ENCODE measurements around the gene ANKRD11.

The ANKRD11 gene

GRCh38 chr16:89377453-89377848, 112.9 kb downstream of the ANKRD11 start:
- DNase-seq (ENCODE audit: low spot score) (no peak), ATAC-seq (ENCODE audit: low read depth) (no peak)
- Histone ChIP-seq H3K27ac (ENCODE audit: poor library complexity, severe bottlenecking) (no peak overlapping the region), H3K4me1 (ENCODE audit: insufficient read depth, poor library complexity, severe bottlenecking) (peaks cover 14% of the 10 kb centered on the region), H3K36me3 (ENCODE audit: low read depth) (no peaks in the 10 kb centered on the region; the same call in 1 of the 2 replicates), H3K27me3 (ENCODE audit: insufficient read depth, poor library complexity, severe bottlenecking) (no peaks in the 10 kb centered on the region), H3K9me3 (ENCODE audit: severe bottlenecking) (peaks cover 3% of the 10 kb centered on the region), H3K4me3 (ENCODE audit: severe bottlenecking) (no peak overlapping the region)
- TF ChIP-seq CTCF (IDR thresholded peaks at IDR 0.05; ENCODE audit: poor library complexity, severe bottlenecking): no peak

- Histone ChIP-seq H3K27ac (ENCODE audit: poor library complexity, severe bottlenecking) (no peak overlapping the region), H3K4me3 (ENCODE audit: severe bottlenecking) (no peak overlapping the region), H3K27me3 (ENCODE audit: insufficient read depth, poor library complexity, severe bottlenecking) (no peaks in the 10 kb centered on the region), H3K9me3 (ENCODE audit: severe bottlenecking) (peaks cover 3% of the 10 kb centered on the region), H3K36me3 (ENCODE audit: low read depth) (peaks cover 5% of the 10 kb centered on the region; the same call in 1 of the 2 replicates), H3K4me1 (ENCODE audit: insufficient read depth, poor library complexity, severe bottlenecking) (peaks cover 12% of the 10 kb centered on the region)
- DNase-seq (ENCODE audit: low spot score): no peak
- TF ChIP-seq CTCF (IDR thresholded peaks at IDR 0.05; ENCODE audit: poor library complexity, severe bottlenecking): no peak
- ATAC-seq (ENCODE audit: low read depth): no peak
These were observed 113.4 kb downstream of the ANKRD11 start for GRCh38 chr16:89376812-89377452.

- Histone ChIP-seq H3K27ac (ENCODE audit: poor library complexity, severe bottlenecking) (no peak overlapping the region), H3K9me3 (ENCODE audit: severe bottlenecking) (peaks cover 3% of the 10 kb centered on the region), H3K27me3 (ENCODE audit: insufficient read depth, poor library complexity, severe bottlenecking) (no peaks in the 10 kb centered on the region), H3K4me3 (ENCODE audit: severe bottlenecking) (no peak overlapping the region), H3K4me1 (ENCODE audit: insufficient read depth, poor library complexity, severe bottlenecking) (peaks cover 16% of the 10 kb centered on the region), H3K36me3 (ENCODE audit: low read depth) (peaks cover 8% of the 10 kb centered on the region; the same call in 1 of the 2 replicates)
- ATAC-seq (ENCODE audit: low read depth) (no peak), DNase-seq (ENCODE audit: low spot score) (no peak)
- no peak for TF ChIP-seq CTCF (IDR thresholded peaks at IDR 0.05; ENCODE audit: poor library complexity, severe bottlenecking)
These were observed 114.7 kb downstream of the ANKRD11 start for GRCh38 chr16:89375686-89376085.

- H3K27ac ChIP-seq (ENCODE audit: poor library complexity, severe bottlenecking): no peak overlapping the region
- H3K27me3 ChIP-seq (ENCODE audit: insufficient read depth, poor library complexity, severe bottlenecking): no peaks in the 10 kb centered on the region
- TF ChIP-seq CTCF (IDR thresholded peaks at IDR 0.05; ENCODE audit: poor library complexity, severe bottlenecking): no peak
- H3K36me3 ChIP-seq (ENCODE audit: low read depth): peaks cover 8% of the 10 kb centered on the region; the same call in 1 of the 2 replicates
- peaks cover 18% of the 10 kb centered on the region for H3K4me1 ChIP-seq (ENCODE audit: insufficient read depth, poor library complexity, severe bottlenecking)
- H3K4me3 ChIP-seq (ENCODE audit: severe bottlenecking): no peak overlapping the region
- ATAC-seq (ENCODE audit: low read depth) (no peak), DNase-seq (ENCODE audit: low spot score) (no peak)
- H3K9me3 ChIP-seq (ENCODE audit: severe bottlenecking): peaks cover 3% of the 10 kb centered on the region
These were observed 115.3 kb downstream of the ANKRD11 start for GRCh38 chr16:89375021-89375420.

- H3K27me3 ChIP-seq (ENCODE audit: insufficient read depth, poor library complexity, severe bottlenecking): no peaks in the 10 kb centered on the region
- ATAC-seq (ENCODE audit: low read depth) (no peak), DNase-seq (ENCODE audit: low spot score) (no peak)
- H3K27ac ChIP-seq (ENCODE audit: poor library complexity, severe bottlenecking): no peak overlapping the region
- peaks cover 16% of the 10 kb centered on the region for H3K4me1 ChIP-seq (ENCODE audit: insufficient read depth, poor library complexity, severe bottlenecking)
- H3K9me3 ChIP-seq (ENCODE audit: severe bottlenecking): peaks cover 3% of the 10 kb centered on the region
- no peak for TF ChIP-seq CTCF (IDR thresholded peaks at IDR 0.05; ENCODE audit: poor library complexity, severe bottlenecking)
- H3K36me3 ChIP-seq (ENCODE audit: low read depth): peaks cover 8% of the 10 kb centered on the region; the same call in 1 of the 2 replicates
- H3K4me3 ChIP-seq (ENCODE audit: severe bottlenecking): no peak overlapping the region
These were observed 115.9 kb downstream of the ANKRD11 start for GRCh38 chr16:89374393-89374960.
